Esophagus squamous epithelium (tissue), 5 donors: ENCODE measurements around the gene DEXI. TPM values are rescaled to one million over a fixed set of nuclear protein-coding genes. Genes with fewer than 3 reads are reported as not detected.

ENCODE experiments used
- DNase-seq: peaks from one replicate; lab custom pipeline; 2025; lab: John Stamatoyannopoulos, UW
- H3K27ac ChIP-seq, 4 donors: fragments of 200-600 bp; sonication (generic); one replicate each; pipeline ENCODE4 v1.5.1; 2016 to 2019; ENCODE audit warnings: mild to moderate bottlenecking in 1 of 4
- H3K27me3 ChIP-seq, 4 donors: fragments of 200-600 bp; sonication (generic); 1 replicate in 3 of 4; 2 replicates in 1 of 4; pipeline versions ENCODE4 v1.5.1 to v1.6.0; 2017 to 2021; ENCODE audit warnings: antibody characterized with exemption in 1 of 4
- H3K36me3 ChIP-seq, 3 donors: fragments of 200-600 bp; sonication (generic); one replicate each; pipeline ENCODE4 v1.5.1; 2016 to 2019
- H3K4me1 ChIP-seq, 3 donors: fragments of 200-600 bp; sonication (generic); one replicate each; pipeline ENCODE4 v1.5.1; 2017 to 2019
- H3K4me3 ChIP-seq, 4 donors: fragments of 200-600 bp; sonication (generic); 1 replicate in 3 of 4; 2 replicates in 1 of 4; pipeline ENCODE4 v1.5.1; 2016 to 2019; ENCODE audit warnings: mild to moderate bottlenecking in 2 of 4, moderate library complexity in 1 of 4
- H3K9me3 ChIP-seq, 3 donors: fragments of 200-600 bp; sonication (generic); one replicate each; pipeline ENCODE4 v1.5.1; 2016 to 2019
- CTCF ChIP-seq, 6 experiments: fragments of 450-650 bp in 4 of 6; fragments of 200-600 bp in 2 of 6; sonication (generic) in 2 of 6; IDR thresholded peaks; one replicate each; pipeline ENCODE4 v1.5.1; 2016 to 2019; ENCODE audit warnings: antibody characterized with exemption in 6 of 6, mild to moderate bottlenecking in 4 of 6, moderate library complexity in 4 of 6
- POLR2A ChIP-seq, 4 donors: fragments of 450-650 bp; IDR thresholded peaks; one replicate each; pipeline ENCODE4 v1.6.1; 2017; ENCODE audit warnings: antibody characterized with exemption in 4 of 4, mild to moderate bottlenecking in 4 of 4, moderate library complexity in 3 of 4
- WGBS, 2 donors: methylation state at CpG; one replicate each; pipeline ENCODE4 v1.1.5; 2018; 5-methylcytosine and 5-hydroxymethylcytosine counted together
- intact Hi-C: fragments of 100-400 bp; cut with DNase I; formaldehyde crosslinking; loops from one replicate; pipeline ENCODE4 v1.15.0; 2022
- total RNA-seq, 4 donors: library from RNA; depleted of rRNA; stranded (reverse); fragments of >200 nt; gene quantifications; one replicate each; pipeline ENCODE4 v1.1.0, GENCODE V29; 2016
- donor health status: DM: yes; HTN: yes; CAD: no.

DEXI gene
- total RNA-seq, 4 donors from 2014 or later: 22.6 to 60.1 (median 28.4) TPM

DNA sequence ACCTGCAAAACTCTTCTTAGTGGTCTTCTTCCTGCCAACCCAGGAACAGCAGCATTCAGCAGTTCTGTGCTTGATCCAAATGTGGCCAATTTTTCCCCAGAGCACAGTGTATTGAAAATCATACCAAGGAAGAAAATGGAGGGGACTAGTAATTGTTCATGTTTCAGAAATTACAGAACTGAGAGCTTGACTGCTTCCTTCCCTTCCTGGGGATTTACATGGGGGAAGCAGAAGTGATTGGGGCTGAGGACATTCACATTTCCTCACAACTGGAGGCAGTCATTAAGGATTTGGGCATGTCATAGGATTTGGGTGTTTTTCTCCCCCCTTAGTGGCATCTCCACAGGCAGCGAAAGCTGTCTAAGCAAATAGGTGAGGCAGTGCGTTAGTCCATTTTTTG lies 45.5 kb downstream of the DEXI start:
- Histone ChIP-seq H3K4me3 (no peak overlapping the region), H3K36me3 (peaks cover 0 to 18% (median 0%) of the 10 kb centered on the region in 3 donors), H3K27ac (peak overlapping the region in 1 of 4 donors; percentile 51), H3K4me1 (no peaks in the 10 kb centered on the region), H3K27me3 (peaks cover 0 to 7% (median 0%) of the 10 kb centered on the region in 4 donors), H3K9me3 (no peaks in the 10 kb centered on the region)
- 87 to 96% methylated on average over 2 of the region's 2 CpGs for WGBS, 2 donors
- DNase-seq: no peak
- intact Hi-C loops: no loop called here
- TF ChIP-seq CTCF (IDR thresholded peaks at IDR 0.05) (no peak), POLR2A (IDR thresholded peaks at IDR 0.05) (no peak)

GRCh38 chr16:10896165-10896564 lies 46.1 kb downstream of the DEXI start:
- TF ChIP-seq CTCF (IDR thresholded peaks at IDR 0.05) (no peak), POLR2A (IDR thresholded peaks at IDR 0.05) (no peak)
- Histone ChIP-seq H3K4me3 (no peak overlapping the region), H3K27me3 (peaks cover 0 to 7% (median 0%) of the 10 kb centered on the region in 4 donors), H3K27ac (no peak overlapping the region), H3K4me1 (no peaks in the 10 kb centered on the region), H3K9me3 (no peaks in the 10 kb centered on the region), H3K36me3 (peaks cover 0 to 12% (median 0%) of the 10 kb centered on the region in 3 donors)
- intact Hi-C loops: no loop called here
- no peak for DNase-seq
- 57 to 59% methylated on average over 3 of the region's 3 CpGs for WGBS, 2 donors

GRCh38 chr16:10895053-10895946 lies 47.0 kb downstream of the DEXI start:
- Histone ChIP-seq H3K36me3 (peaks cover 0 to 10% (median 0%) of the 10 kb centered on the region in 3 donors), H3K4me1 (no peaks in the 10 kb centered on the region), H3K27ac (no peak overlapping the region), H3K9me3 (no peaks in the 10 kb centered on the region), H3K4me3 (no peak overlapping the region), H3K27me3 (peaks cover 0 to 7% (median 0%) of the 10 kb centered on the region in 4 donors)
- 48 to 49% methylated on average over 15 to 16 of the region's 17 CpGs for WGBS, 2 donors
- DNase-seq: no peak
- intact Hi-C loops: no loop called here
- TF ChIP-seq CTCF (IDR thresholded peaks at IDR 0.05) (no peak), POLR2A (IDR thresholded peaks at IDR 0.05) (no peak)

DNA sequence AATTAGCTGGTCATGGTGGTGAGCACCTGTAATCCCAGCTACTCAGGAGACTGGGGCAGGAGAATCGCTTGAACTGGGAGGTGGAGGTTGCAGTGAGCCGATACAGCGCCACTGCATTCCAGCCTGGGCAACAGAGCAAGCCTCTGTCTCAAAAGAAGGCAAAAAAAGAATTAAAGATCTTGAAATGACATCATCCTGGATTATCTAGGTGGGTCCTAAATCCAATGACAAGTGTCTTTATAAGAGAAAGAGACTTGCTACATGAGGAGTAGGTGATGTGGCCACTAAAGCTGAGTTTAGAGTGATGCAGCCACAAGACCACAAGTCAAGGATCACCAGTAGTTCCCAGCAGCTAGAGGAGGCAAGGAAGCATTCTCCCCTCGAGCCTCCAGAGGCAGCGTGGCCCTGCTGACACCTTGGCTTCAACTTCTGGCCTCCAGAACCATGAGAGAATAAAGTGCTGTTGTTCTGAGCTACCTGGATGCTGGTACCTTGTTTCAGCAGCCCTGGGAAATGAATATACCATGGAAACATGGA lies 49.4 kb downstream of the DEXI start:
- Histone ChIP-seq H3K4me1 (no peaks in the 10 kb centered on the region), H3K36me3 (no peaks in the 10 kb centered on the region), H3K9me3 (no peaks in the 10 kb centered on the region), H3K27me3 (peaks cover 0 to 7% (median 0%) of the 10 kb centered on the region in 4 donors), H3K4me3 (no peak overlapping the region), H3K27ac (no peak overlapping the region)
- TF ChIP-seq POLR2A (IDR thresholded peaks at IDR 0.05): no peak
- no peak for TF ChIP-seq CTCF (IDR thresholded peaks at IDR 0.05)
- no peak for DNase-seq
- WGBS, 2 donors: 84 to 93% methylated on average over 3 to 5 of the region's 5 CpGs
- intact Hi-C loops: no loop called here

GRCh38 chr16:10889855-10890254 lies 52.4 kb downstream of the DEXI start:
- H3K27ac ChIP-seq: no peak overlapping the region
- peaks cover 0 to 9% (median 8%) of the 10 kb centered on the region in 3 donors for H3K4me1 ChIP-seq
- no peak overlapping the region for H3K4me3 ChIP-seq
- peaks cover 0 to 4% (median 0%) of the 10 kb centered on the region in 4 donors for H3K27me3 ChIP-seq
- intact Hi-C loops: no loop called here
- TF ChIP-seq CTCF (IDR thresholded peaks at IDR 0.05) (no peak), POLR2A (IDR thresholded peaks at IDR 0.05) (no peak)
- no peaks in the 10 kb centered on the region for H3K36me3 ChIP-seq
- DNase-seq: no peak
- WGBS, 2 donors: 76 to 83% methylated on average over 3 of the region's 4 CpGs
- no peaks in the 10 kb centered on the region for H3K9me3 ChIP-seq
